Activated gamma-delta T cell treated with Interleukin-2 at 50 U/mL for 16 hours (primary cell): ENCODE data around the gene LEKR1.
"Not testable (repeated sequence)": the region's sequence is repeated elsewhere in the genome, so short reads cannot be mapped to it uniquely, and the experiment has no call there.

Experiments
- DNase-seq: peaks from one replicate; pipeline ENCODE4 v3.0.0-alpha.2; 2020

LEKR1 gene

GRCh38 chr3:156910831-156911230 lies 84.7 kb downstream of the LEKR1 start:
- DNase-seq = not testable (repeated sequence)

GRCh38 chr3:156914300-156914699 lies 88.1 kb downstream of the LEKR1 start:
- DNase-seq = not testable (repeated sequence)

GRCh38 chr3:156915372-156915771 lies 89.2 kb downstream of the LEKR1 start:
- DNase-seq = no peak

GRCh38 chr3:156918746-156919145 lies 92.6 kb downstream of the LEKR1 start:
- no peak for DNase-seq

- no peak for DNase-seq
Observed at GRCh38 chr3:156919818-156920217, 93.7 kb downstream of the LEKR1 start.

GRCh38 chr3:156920399-156920798 lies 94.2 kb downstream of the LEKR1 start:
- DNase-seq = no peak

GRCh38 chr3:156923349-156923748 lies 97.2 kb downstream of the LEKR1 start:
- no peak for DNase-seq

GRCh38 chr3:156938724-156939123 lies 112.6 kb downstream of the LEKR1 start:
- no peak for DNase-seq

GRCh38 chr3:156939315-156939714 lies 113.2 kb downstream of the LEKR1 start:
- no peak for DNase-seq

- no peak for DNase-seq
Observed at GRCh38 chr3:156941311-156941710, 115.2 kb downstream of the LEKR1 start.

- no peak for DNase-seq
Observed at GRCh38 chr3:156948402-156949210, 122.5 kb downstream of the LEKR1 start.

GRCh38 chr3:156952011-156952410 lies 125.9 kb downstream of the LEKR1 start:
- DNase-seq = no peak

GRCh38 chr3:156957715-156958114 lies 131.6 kb downstream of the LEKR1 start:
- DNase-seq = no peak

- no peak for DNase-seq
Observed at GRCh38 chr3:156963096-156963495, 136.9 kb downstream of the LEKR1 start.

- no peak for DNase-seq
Observed at GRCh38 chr3:156964577-156964976, 138.4 kb downstream of the LEKR1 start.

GRCh38 chr3:156966349-156966748 lies 140.2 kb downstream of the LEKR1 start:
- DNase-seq = not testable (repeated sequence)

- no peak for DNase-seq
Observed at GRCh38 chr3:156973954-156974353, 147.8 kb downstream of the LEKR1 start.

GRCh38 chr3:156974931-156975330 lies 148.8 kb downstream of the LEKR1 start:
- DNase-seq = no peak

- DNase-seq = no peak
Observed at GRCh38 chr3:156975721-156976120, 149.6 kb downstream of the LEKR1 start.

- no peak for DNase-seq
Observed at GRCh38 chr3:156976933-156977332, 150.8 kb downstream of the LEKR1 start.

- DNase-seq = no peak
Observed at GRCh38 chr3:156978481-156978961, 152.4 kb downstream of the LEKR1 start.

GRCh38 chr3:156981005-156981404 lies 154.9 kb downstream of the LEKR1 start:
- no peak for DNase-seq

GRCh38 chr3:156983559-156983958 lies 157.4 kb downstream of the LEKR1 start:
- no peak for DNase-seq

- no peak for DNase-seq
Observed at GRCh38 chr3:156985711-156986110, 159.6 kb downstream of the LEKR1 start.

- no peak for DNase-seq
Observed at GRCh38 chr3:156987946-156988345, 161.8 kb downstream of the LEKR1 start.
